SK-N-SH (cell line): ENCODE results near the gene ZNF354C. TPM values are rescaled to one million over a fixed set of nuclear protein-coding genes. Genes with fewer than 3 reads are reported as not detected.

Experiments
- CTCF ChIA-PET: fragments of 300-600, 350-600 bp; formaldehyde crosslinking; extraction: SDS; loops from one replicate; lab custom pipeline; 2021; lab: Yijun Ruan, JAX
- POLR2A ChIA-PET: fragments of 350-600 bp; sonication (Branson Sonifier 250); formaldehyde crosslinking; extraction: SDS; loops from one replicate; lab custom pipeline; 2020; ENCODE audit warnings: antibody characterized with exemption, inconsistent platforms; lab: Yijun Ruan, JAX
- DNase-seq: peaks from one replicate; pipeline ENCODE4 v3.0.0; 2012
- H2AFZ ChIP-seq: fragments of 200-600 bp; sonication (generic); 2 replicates; pipeline ENCODE4 v1.8.1; 2016; ENCODE audit warnings: antibody characterized with exemption, mild to moderate bottlenecking, low read depth
- H3F3A ChIP-seq: fragments of 200-600 bp; sonication (generic); replicated peaks from 2 replicates; pipeline ENCODE3; 2016; ENCODE audit warnings: antibody characterized with exemption, mild to moderate bottlenecking; ENCODE audit not compliant: insufficient read depth
- H3K27ac ChIP-seq, 2 experiments: fragments of 200-500 bp in 1 of 2; fragments of 200-600 bp in 1 of 2; sonication (Bioruptor generic) in 1 of 2; sonication (generic), shearing (Covaris generic) in 1 of 2; 2 replicates each; pipeline versions ENCODE4 v1.5.1 to v1.6.1; 2014 to 2016; ENCODE audit warnings: low read depth in 2 of 2, inconsistent platforms in 1 of 2, low read length in 1 of 2, mild to moderate bottlenecking in 1 of 2, mixed read lengths in 1 of 2
- H3K27me3 ChIP-seq: fragments of 200-600 bp; sonication (generic), shearing (Covaris generic); 2 replicates; pipeline ENCODE4 v1.6.1; 2016; ENCODE audit warnings: mixed run types; ENCODE audit not compliant: insufficient read depth
- H3K36me3 ChIP-seq, 2 experiments: fragments of 200-500 bp in 1 of 2; fragments of 200-600 bp in 1 of 2; sonication (Bioruptor generic) in 1 of 2; sonication (generic) in 1 of 2; replicated peaks in 1 of 2; 2 replicates each; pipeline versions ENCODE3 to v1.5.1; 2014 to 2016; ENCODE audit warnings: low read length in 1 of 2, mild to moderate bottlenecking in 1 of 2; ENCODE audit not compliant: insufficient read depth in 2 of 2, control insufficient read depth in 1 of 2
- H3K4me1 ChIP-seq, 2 experiments: fragments of 200-500 bp in 1 of 2; fragments of 200-600 bp in 1 of 2; sonication (Bioruptor generic) in 1 of 2; sonication (generic), shearing (Covaris generic) in 1 of 2; 2 replicates each; pipeline versions ENCODE4 v1.5.1 to v1.6.1; 2014 to 2016; ENCODE audit warnings: low read depth in 1 of 2, low read length in 1 of 2, mixed run types in 1 of 2; ENCODE audit not compliant: insufficient read depth in 2 of 2, control insufficient read depth in 1 of 2
- H3K4me2 ChIP-seq: fragments of 200-600 bp; sonication (generic), shearing (Covaris generic); 2 replicates; pipeline ENCODE4 v1.6.1; 2017; ENCODE audit warnings: mixed run types
- H3K4me3 ChIP-seq, 2 experiments: fragments of 200-500 bp in 1 of 2; fragments of 200-600 bp in 1 of 2; sonication (Bioruptor generic) in 1 of 2; sonication (generic), shearing (Covaris generic) in 1 of 2; 2 replicates each; pipeline versions ENCODE4 v1.5.1 to v1.8.1; 2014 to 2016; ENCODE audit warnings: low read depth in 2 of 2, inconsistent platforms in 1 of 2, low read length in 1 of 2, mild to moderate bottlenecking in 1 of 2, mixed read lengths in 1 of 2, moderate library complexity in 1 of 2
- H3K79me2 ChIP-seq: fragments of 200-600 bp; sonication (generic); 2 replicates; pipeline ENCODE4 v1.8.1; 2017; ENCODE audit warnings: mild to moderate bottlenecking; ENCODE audit not compliant: insufficient read depth
- H3K9ac ChIP-seq: fragments of 200-600 bp; sonication (generic); 2 replicates; pipeline ENCODE4 v1.6.1; 2017; ENCODE audit warnings: mixed run types
- H3K9me2 ChIP-seq: fragments of 200-600 bp; sonication (generic); 2 replicates; pipeline ENCODE4 v1.6.1; 2017; ENCODE audit warnings: mixed run types
- H3K9me3 ChIP-seq: fragments of 200-600 bp; sonication (generic); 2 replicates; pipeline ENCODE4 v1.6.1; 2017; ENCODE audit warnings: mixed run types, mild to moderate bottlenecking, moderate library complexity
- H4K20me1 ChIP-seq: fragments of 200-600 bp; sonication (generic); 2 replicates; pipeline ENCODE4 v1.6.1; 2017; ENCODE audit warnings: mild to moderate bottlenecking, mixed run types; ENCODE audit not compliant: insufficient read depth
- GABPA ChIP-seq: IDR thresholded peaks from 2 replicates; pipeline ENCODE4 v1.4.0; 2012; ENCODE audit warnings: low read depth, mild to moderate bottlenecking
- PBX3 ChIP-seq: IDR thresholded peaks from 2 replicates; pipeline ENCODE4; 2012
- RXRA ChIP-seq: IDR thresholded peaks from 2 replicates; pipeline ENCODE4 v1.4.0; 2012; ENCODE audit warnings: low read depth, mild to moderate bottlenecking, borderline replicate concordance
- SMC3 ChIP-seq: IDR thresholded peaks from 2 replicates; pipeline ENCODE4 v1.6.1; 2012; ENCODE audit warnings: low read depth, low read length, improper control_type of control experiment
- TEAD4 ChIP-seq: IDR thresholded peaks from 2 replicates; pipeline ENCODE4 v1.4.0; 2012; ENCODE audit warnings: mild to moderate bottlenecking, borderline replicate concordance; ENCODE audit not compliant: insufficient read depth
- WGBS: methylation state at CpG from one replicate; pipeline ENCODE4 v1.1.6; 2017; ENCODE audit warnings: low lambda C conversion rate; 5-methylcytosine and 5-hydroxymethylcytosine counted together
- polyA plus RNA-seq, 3 experiments: library from polyadenylated mRNA; depleted of rRNA; stranded (reverse); fragments of >200 nt; gene quantifications; 2 replicates each; pipeline ENCODE4 v1.2.3, GENCODE V29; 2012

ZNF354C gene
- polyA plus RNA-seq, 1 of the 3 experiments (the other 2 are of a cell fraction): 1.1 TPM

GRCh38 chr5:179055436-179055835, 4.7 kb upstream of the ZNF354C start:
- Histone ChIP-seq H3K36me3 (no peaks in the 10 kb centered on the region), H3K79me2 (no peaks in the 10 kb centered on the region), H3K4me3 (no peak overlapping the region), H3F3A (no peaks in the 10 kb centered on the region), H3K27ac (no peak overlapping the region)
- no peak for DNase-seq
- CTCF ChIA-PET: no interaction called here
- no peak for TF ChIP-seq RXRA
- TF ChIP-seq, all 33 proteins: peak for 0
- Histone ChIP-seq H3K9me3 (no peaks in the 10 kb centered on the region; the same call in 1 of the 2 replicates), H3K4me2 (no peak overlapping the region), H4K20me1 (no peaks in the 10 kb centered on the region), H3K9ac (no peak overlapping the region), H3K4me1 (no peaks in the 10 kb centered on the region; a peak in 2 of 4 replicates), H3K9me2 (no peaks in the 10 kb centered on the region), H3K27me3 (no peaks in the 10 kb centered on the region), H2AFZ (no peak overlapping the region)
- 19% methylated on average over 3 of the region's 3 CpGs for WGBS
- POLR2A ChIA-PET: no interaction called here

DNA sequence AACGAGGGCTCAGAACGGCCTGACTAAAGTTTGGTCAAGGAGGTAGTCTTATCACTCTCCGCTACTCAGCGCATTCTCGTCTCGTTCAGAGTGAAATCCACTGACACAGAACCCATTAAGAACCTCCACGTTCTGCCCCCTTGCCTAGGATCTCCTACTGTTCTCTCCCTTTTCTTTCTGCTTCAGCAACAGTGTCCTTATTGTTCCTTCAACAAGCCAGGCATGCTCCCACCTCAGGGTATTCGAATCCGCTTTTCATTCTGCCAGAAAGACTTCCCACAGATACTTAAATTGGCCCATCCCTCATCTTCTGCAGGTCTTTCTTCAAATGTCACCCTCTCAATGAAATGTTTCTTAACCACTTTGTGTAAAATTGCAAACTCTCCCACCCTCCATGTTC, 4.3 kb upstream of the ZNF354C start:
- H3K36me3 ChIP-seq: no peaks in the 10 kb centered on the region
- no peak for DNase-seq
- H3K4me2 ChIP-seq: no peak overlapping the region
- no peaks in the 10 kb centered on the region for H3F3A ChIP-seq
- ChIA-PET POLR2A (no interaction called here), CTCF (no interaction called here)
- H2AFZ ChIP-seq: no peak overlapping the region
- peaks cover 0 to 1% of the 10 kb centered on the region in 2 experiments; a peak in 2 of 4 replicates for H3K4me1 ChIP-seq
- peaks cover 1% of the 10 kb centered on the region; the same call in 1 of the 2 replicates for H3K79me2 ChIP-seq
- TF ChIP-seq TEAD4 (no peak), PBX3 (no peak), GABPA (no peak)
- no peaks in the 10 kb centered on the region for H3K27me3 ChIP-seq
- H3K9ac ChIP-seq: no peak overlapping the region
- H3K4me3 ChIP-seq: no peak overlapping the region
- H3K9me2 ChIP-seq: no peaks in the 10 kb centered on the region
- no peaks in the 10 kb centered on the region; the same call in 1 of the 2 replicates for H3K9me3 ChIP-seq
- 20% methylated on average over 9 of the region's 9 CpGs for WGBS
- H3K27ac ChIP-seq: no peak overlapping the region
- no peaks in the 10 kb centered on the region for H4K20me1 ChIP-seq

DNA sequence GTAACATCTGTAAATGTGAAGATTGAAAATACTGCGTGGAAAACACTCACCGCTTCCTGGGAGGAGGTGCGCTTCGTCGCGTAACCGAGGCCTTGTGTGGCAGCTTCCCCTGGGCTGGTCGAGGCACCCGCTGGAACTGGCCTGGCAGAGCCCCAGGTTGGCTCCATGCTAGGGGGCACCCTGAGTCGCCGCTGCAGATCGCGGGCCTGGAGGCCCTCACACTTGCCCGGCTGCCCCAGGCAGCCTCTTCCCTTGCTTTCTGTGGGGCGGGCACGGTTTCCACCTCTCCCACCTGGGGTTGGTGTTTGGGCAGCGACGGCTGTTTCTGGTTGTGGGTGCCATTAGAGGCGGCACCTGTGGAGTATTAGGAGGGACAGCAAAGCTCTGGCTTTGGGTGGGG, 852 bp downstream of the ZNF354C start:
- no peaks in the 10 kb centered on the region for H3K27me3 ChIP-seq
- WGBS: 69% methylated on average over 9 of the region's 19 CpGs
- H3K4me3 ChIP-seq: peak overlapping the region; percentile 72 to 73
- H3K4me1 ChIP-seq: peaks cover 0 to 8% of the 10 kb centered on the region in 2 experiments; a peak in 2 of 4 replicates
- peaks cover 8 to 16% of the 10 kb centered on the region in 2 experiments for H3K36me3 ChIP-seq
- H3K9me2 ChIP-seq: no peaks in the 10 kb centered on the region
- CTCF ChIA-PET: interaction anchor here (1.2 to 1.6 kb wide), 2 partner anchors 80 to 331 kb away, joined by 3 to 6 read pairs; partner anchors contain the start of gene ZNF354A
- no peak for DNase-seq
- H3F3A ChIP-seq: no peaks in the 10 kb centered on the region
- TF ChIP-seq SMC3: no peak
- TF ChIP-seq, all 33 proteins: peak for 0
- peak overlapping the region; percentile 92; the same call in 1 of the 2 replicates for H2AFZ ChIP-seq
- H3K27ac ChIP-seq: peak overlapping the region in 1 of 2 experiments; percentile 78; a peak in 1 of 4 replicates
- H3K9ac ChIP-seq: peak overlapping the region; percentile 76
- no peaks in the 10 kb centered on the region for H4K20me1 ChIP-seq
- peaks cover 3% of the 10 kb centered on the region; the same call in 1 of the 2 replicates for H3K9me3 ChIP-seq
- peaks cover 17% of the 10 kb centered on the region for H3K79me2 ChIP-seq
- H3K4me2 ChIP-seq: peak overlapping the region; percentile 78
- POLR2A ChIA-PET: interaction anchor here (1.2 to 1.4 kb wide), 3 partner anchors 38 to 331 kb away, joined by 4 to 11 read pairs (median 5); partner anchors contain the start of genes ZNF354A, ZNF354B and ZNF879
